ENCODE data around the gene ATP1A2.
A peak's percentile ranks its signal among the peaks of the same experiment; 100 is the strongest.

Gene ATP1A2

DNA sequence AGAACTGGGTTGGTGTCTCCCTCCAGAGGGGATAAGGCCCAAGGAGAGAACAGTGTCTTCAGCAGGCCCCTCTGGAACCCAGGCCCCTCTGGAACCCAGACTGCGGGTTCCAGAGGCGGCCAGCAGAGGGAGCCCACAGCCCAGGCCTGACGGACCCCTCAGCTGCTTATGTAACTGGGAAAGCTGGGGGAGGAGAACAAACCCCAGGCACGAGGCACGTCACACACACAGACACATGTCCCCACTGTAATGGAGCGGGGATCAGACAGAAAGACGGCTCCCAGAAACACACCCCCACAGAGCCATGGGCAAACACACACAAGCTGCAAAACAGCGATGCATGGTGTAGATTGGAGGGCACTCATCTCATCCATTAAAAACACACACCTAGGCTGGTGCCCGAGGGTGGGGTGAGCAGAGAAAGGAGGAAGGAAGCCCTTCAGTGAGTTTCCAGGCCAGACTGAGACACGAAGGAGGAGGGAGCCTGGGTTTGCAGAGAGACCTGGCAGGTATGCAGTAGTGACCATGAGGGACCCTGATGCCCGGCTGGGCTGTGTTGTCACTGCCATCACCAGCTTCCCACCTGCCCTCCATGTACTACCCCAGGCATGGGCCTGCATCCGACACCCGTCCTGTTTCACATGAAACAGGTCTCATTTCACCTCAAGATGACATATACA is 14.4 kb upstream of the ATP1A2 start:
- no peak overlapping the region for H3K4me3 ChIP-seq (ENCODE audit: low read length)
- TF ChIP-seq CTCF (IDR thresholded peaks at IDR 0.05; ENCODE audit: insufficient read depth, low read depth, low read length, missing control alignments): peak; percentile 97
- peak; percentile 70 for DNase-seq (ENCODE audit: low read depth)

GRCh38 chr1:160101717-160102522 is 13.6 kb upstream of the ATP1A2 start:
- TF ChIP-seq CTCF (IDR thresholded peaks at IDR 0.05; ENCODE audit: insufficient read depth, low read depth, low read length, missing control alignments): no peak
- DNase-seq (ENCODE audit: low read depth): no peak
- H3K4me3 ChIP-seq (ENCODE audit: low read length): no peak overlapping the region

GRCh38 chr1:160103658-160104408 is 11.7 kb upstream of the ATP1A2 start:
- no peak for DNase-seq (ENCODE audit: low read depth)
- H3K4me3 ChIP-seq (ENCODE audit: low read length): no peak overlapping the region
- TF ChIP-seq CTCF (IDR thresholded peaks at IDR 0.05; ENCODE audit: insufficient read depth, low read depth, low read length, missing control alignments): no peak

GRCh38 chr1:160104486-160104885 is 11.1 kb upstream of the ATP1A2 start:
- H3K4me3 ChIP-seq (ENCODE audit: low read length): no peak overlapping the region
- DNase-seq (ENCODE audit: low read depth): no peak
- no peak for TF ChIP-seq CTCF (IDR thresholded peaks at IDR 0.05; ENCODE audit: insufficient read depth, low read depth, low read length, missing control alignments)

GRCh38 chr1:160105155-160105554 is 10.4 kb upstream of the ATP1A2 start:
- no peak for DNase-seq (ENCODE audit: low read depth)
- H3K4me3 ChIP-seq (ENCODE audit: low read length): no peak overlapping the region
- no peak for TF ChIP-seq CTCF (IDR thresholded peaks at IDR 0.05; ENCODE audit: insufficient read depth, low read depth, low read length, missing control alignments)

DNA sequence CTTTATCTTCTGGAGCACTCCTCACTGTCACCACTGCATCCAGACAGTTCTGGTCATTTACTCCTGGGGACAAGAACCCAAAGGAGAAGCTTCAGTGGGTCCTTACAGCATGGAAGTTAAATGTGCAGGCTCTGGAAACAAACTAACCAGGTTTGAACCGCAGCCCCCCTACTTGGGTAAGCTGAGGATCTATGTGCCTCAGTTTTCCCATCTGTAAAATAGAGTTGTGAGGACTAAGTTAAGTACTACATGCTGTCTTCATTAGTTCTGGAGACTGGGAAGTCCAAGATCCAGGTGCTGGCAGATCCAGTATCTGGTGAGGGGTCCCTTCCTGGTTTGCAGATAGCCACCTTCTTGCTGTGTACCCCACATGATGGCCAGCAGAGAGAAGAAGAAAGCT is 8.0 kb upstream of the ATP1A2 start:
- no peak for TF ChIP-seq CTCF (IDR thresholded peaks at IDR 0.05; ENCODE audit: insufficient read depth, low read depth, low read length, missing control alignments)
- no peak for DNase-seq (ENCODE audit: low read depth)
- no peak overlapping the region for H3K4me3 ChIP-seq (ENCODE audit: low read length)
